A204.1 (cell line): ENCODE measurements around the gene THRB.
"Not testable (repeated sequence)": the region's sequence is repeated elsewhere in the genome, so short reads cannot be mapped to it uniquely, and the experiment has no call there.

Source experiments
- FAIRE-seq: peaks from 2 replicates; lab custom pipeline; 2012; peaks lifted over from hg19 to GRCh38; lab: Jason Lieb, UNC

THRB gene

DNA sequence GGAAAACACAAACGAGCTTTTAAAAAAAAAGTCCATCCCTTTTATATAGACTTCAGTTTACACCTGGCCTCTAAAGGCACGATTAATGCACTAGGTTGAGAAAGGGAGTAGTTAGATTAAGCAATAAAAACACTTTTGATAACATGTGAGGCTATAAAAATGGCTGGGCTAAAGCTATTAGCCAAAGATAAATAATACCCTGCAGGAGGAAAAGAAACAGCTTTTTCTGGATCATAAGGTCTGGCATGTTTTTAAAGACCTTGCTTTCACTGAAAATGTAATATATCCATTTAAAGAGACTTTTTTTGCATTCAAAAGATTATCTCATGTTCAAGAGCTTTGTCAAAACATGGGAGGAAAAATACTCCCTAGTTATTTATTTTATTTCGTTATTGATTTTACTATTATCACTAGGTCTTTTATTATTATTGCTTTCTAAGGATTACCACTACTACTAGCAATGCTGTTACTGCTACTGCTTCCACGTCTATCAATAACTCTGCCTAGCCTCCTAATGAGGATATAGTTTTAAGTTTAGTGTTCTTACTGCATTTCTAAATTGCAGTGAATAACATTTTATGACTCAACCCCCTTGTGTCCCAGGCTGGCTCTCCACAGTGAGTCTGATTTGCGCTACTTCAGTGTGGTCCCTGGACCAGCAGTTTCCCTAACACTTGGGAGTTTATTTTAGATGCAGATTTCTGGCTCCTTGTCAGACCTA is 93.4 kb downstream of the THRB start:
- FAIRE-seq, result no peak

DNA sequence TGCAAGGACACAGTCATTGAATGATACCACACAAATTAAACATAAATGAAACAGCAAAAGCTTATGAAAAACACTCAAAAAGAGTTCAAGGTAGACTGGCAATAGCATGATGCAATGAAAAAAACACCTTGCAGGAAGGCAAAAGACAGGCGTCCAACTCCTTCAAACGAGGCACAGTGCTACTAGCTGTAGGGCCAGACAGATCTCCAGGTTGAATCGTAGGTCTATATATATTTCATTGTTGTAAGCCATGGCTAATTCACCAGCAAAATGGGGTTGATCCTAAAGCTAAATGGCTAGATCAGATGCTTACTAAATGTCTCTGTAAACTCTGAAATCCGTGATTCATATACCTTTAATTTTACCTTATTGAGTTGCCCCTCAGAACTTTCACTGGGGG is 94.2 kb downstream of the THRB start:
- no peak for FAIRE-seq

DNA sequence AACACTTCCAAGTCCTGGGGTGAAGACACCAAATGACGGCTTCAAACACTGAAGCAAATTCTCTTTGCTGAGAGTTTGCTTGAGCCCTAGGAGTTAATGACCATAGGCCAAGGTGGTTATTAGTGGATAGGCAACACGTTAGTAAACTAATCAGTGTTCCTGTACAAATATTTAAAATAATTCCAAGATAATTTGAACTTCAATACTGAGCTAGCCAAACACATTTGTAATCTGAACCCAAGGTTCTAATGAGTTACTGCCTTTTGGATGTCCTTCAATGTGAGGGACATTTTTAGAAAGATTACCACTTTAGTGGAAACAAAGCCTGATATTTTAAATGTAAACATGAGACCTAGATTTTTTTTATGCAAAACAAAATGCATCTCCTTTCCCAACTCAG is 94.6 kb downstream of the THRB start:
- FAIRE-seq, result no peak

DNA sequence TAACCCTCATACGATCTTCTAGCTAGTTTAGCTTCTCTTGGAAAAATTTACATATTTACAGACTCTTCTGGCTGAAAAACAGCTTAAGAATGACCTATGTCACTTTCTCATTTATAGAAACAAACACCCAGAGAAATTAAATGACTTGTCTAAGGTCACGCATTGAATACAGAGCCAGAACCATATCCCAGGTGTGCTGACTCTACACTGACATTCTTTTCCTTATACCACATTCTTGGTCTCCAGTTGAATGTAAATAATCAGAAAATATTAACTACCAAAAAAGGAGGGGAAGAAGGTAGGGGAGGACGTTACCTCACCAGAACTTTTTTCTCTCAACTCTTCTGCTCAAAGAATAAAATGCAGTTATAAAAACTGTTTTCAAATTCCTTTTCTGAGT is 95.0 kb downstream of the THRB start:
- FAIRE-seq, result no peak

DNA sequence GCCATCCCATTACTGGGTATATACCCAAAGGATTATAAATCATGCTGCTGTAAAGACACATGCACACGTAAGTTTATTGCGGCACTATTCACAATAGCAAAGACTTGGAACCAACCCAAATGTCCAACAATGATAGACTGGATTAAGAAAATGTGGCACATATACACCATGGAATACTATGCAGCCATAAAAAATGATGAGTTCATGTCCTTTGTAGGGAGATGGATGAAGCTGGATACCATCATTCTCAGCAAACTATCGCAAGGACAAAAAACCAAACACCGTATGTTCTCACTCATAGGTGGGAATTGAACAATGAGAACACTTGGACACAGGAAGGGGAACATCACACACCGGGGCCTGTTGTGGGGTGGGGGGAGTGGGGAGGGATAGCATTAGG is 95.9 kb downstream of the THRB start:
- FAIRE-seq, result not testable (repeated sequence)

DNA sequence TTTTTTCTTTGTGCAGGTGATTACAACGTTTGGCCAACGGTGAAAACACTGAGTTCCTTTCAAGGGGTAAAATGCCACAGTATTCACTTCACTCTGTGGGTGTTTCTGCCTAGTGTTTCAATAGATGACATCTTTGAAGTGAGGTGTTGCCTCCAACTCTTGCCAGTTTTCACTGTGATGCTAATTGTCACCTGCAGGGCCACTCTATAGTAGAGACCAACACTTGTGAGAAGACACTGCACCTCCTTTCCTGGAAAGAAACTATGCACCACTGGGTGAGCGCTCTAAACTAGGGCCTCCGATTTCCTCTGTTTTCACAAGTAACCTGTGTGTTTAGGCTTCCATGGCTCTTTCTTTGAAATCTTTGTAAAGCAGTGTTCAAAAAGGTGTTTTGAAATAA is 98.3 kb downstream of the THRB start:
- FAIRE-seq, result no peak

DNA sequence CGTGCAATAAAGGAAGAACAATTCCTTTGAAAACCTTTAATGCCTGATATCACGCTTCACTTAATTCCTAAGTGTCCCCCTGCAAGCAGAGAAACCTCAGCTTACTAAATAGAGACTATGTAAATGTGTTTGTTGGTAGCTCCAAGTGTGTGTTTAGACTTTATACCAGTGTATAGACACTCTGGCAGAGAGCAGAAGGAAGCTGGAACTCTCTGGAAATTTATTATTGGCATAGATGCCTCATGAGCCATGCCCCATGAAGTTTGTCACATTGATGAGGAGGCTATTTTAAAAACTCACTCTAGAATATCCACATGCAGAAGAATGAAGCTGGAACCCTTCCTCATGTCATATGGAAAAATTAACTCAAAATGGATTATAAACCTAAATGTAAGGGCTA is 99.9 kb downstream of the THRB start:
- FAIRE-seq, result no peak

DNA sequence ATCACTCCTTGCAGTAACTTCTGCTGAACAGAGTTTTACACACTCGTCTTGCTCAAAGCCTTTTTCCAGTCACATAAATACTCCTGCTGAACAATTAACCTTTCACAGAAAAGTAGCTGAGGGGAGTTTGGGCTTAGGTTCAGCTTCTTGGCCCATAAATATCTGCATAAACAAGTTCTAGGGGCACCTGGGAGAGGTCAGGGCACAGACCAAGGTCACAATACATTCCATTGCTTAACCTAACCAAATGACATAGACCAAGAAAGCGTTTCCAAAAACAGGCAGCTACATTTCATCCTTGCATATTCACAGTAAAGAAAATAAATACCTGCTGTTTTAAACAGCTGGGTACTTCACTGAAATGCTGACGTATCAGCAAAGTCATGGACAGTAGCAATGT is 101.3 kb downstream of the THRB start:
- FAIRE-seq, result no peak

DNA sequence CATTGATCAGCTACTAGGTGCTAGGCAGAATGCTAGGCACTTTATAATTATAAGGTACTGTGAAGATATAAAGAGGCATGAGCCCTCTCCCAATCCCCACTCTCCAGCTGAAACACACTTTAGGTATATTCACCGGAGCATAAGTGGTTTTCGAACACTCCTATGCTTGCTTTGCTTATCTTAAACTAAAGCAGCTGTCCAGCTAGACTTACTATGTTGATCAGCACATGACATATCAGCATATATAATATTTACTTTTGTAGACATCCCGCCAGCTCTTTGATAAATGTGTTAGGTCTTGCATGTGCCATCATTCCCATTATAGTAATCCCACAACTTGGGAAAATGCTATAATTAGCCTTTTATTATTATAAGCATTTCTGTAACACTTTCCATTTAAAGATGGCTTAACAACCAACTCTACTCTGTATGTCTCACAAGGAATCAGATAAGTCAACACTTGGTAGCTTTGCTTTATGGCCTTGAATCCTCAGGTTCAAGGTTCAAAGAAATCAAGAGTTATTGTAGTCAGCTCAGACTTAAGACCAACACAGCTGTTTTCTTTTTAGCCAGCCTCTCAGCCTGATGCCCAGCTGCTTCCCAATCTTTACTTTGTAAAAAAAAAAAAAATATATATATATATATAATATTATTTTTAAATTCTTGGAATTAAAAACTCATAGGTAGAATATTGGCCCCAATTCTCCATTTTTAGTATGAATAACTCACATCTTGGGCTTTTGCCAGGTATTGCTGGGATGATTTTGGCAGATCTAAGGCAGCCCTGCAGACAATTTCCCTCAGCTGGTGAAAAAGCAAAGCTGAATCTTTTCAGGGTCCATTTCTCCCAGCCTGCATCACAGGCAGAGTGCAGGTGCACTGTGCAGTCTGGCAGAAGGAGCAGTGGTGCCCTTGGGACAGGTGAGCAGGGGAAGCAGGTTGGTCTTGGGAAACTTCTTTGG is 104.2 kb downstream of the THRB start:
- FAIRE-seq, result no peak

DNA sequence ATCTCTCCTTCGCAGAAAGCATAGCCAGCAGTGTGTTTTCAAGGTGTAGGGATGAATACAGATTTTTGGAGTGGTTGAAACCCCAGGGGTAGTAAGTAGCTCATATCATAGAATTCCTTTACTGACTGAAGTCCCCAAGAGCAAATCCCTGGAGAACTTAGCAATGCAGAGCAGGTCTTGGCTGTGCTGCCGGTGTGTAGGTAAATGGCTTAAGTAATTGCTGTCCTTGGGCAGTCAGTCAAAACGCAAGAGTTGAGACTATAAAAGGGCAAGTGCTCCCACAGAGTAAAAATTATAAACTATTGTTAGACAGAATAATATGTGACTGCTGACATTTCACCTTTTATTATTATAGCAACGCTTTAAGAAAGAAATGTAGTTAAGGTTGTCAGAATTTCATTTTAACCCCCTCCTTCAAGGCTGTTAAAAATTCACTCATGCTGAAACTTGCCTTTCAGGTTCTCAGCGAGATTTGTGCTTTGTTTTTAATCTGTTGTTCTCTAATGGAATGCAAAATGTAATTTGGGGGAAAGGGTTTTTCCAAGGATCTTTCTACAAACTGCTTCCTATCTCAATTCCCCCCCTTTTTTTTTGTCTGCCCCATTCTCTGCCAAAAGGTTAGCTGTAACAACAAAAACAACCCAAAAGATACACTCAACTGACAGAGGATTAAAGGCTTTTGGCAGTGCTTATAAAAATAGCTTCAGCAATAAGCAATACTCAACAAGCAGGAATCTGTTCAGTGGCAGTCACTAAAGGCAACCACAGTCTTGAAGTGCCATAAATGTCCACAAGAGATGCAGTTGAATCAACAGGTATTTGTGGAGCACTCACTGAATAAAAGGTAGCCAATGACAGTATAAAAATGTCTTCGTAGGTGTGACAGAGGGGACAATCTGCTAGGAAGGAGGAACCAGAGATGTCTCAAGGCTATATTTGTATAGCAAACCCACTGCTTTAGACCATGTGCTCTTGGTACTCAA is 105.3 kb downstream of the THRB start:
- FAIRE-seq, result no peak

DNA sequence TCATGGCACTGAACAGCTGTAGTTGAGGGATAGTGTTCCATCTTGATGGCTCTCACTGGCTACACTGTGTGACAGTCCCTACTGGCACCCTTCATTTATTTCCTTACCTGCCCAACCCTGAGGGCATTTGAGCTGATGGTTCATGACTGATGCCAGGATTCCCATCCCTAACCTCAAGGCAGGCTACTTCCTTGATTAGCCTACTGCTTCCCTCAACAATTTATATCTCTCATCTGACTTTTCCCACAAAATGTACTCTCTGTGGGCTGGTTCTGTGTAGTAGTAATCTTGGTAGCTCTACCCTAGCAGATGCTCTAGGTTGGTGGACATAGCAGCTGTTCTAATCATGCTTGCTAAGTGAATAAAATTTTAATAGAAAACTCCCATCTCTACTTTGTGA is 106.0 kb downstream of the THRB start:
- no peak for FAIRE-seq

DNA sequence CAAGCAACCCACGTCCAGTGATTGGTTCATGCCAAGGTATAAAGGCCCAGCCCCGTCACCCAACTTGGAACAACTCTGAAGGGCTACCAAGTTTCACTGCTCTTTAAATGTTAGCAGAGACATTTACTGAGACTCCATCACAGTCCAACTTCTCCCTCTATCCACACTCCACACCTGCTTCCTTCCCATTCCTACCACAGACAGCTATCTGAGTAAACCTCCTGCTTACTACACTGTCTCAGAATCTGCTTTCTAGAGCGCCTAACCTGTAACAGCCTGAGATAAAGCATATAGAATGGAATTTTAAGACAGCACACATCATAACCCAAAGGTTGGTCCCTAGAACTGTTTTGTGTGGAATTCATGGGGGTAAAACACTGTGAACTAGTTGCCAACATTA is 106.5 kb downstream of the THRB start:
- no peak for FAIRE-seq

DNA sequence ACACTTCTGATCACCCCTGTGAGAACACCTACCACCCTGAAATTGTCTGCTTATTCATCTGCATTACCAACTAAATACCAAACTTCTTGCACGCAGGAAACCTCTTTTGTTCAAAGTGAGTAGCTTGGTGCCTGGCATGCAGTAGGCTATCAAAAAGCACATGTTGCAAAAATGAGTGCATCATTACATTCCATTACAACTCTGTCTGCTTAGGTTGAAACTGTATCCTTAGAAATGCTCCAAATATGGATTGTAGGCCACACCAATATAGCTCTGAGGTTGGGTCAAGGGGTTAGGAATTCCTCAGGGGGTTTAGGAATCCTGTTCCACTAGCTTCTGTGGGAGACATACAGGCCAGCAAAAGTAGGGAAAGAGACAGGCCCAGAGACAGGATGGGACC is 107.2 kb downstream of the THRB start:
- FAIRE-seq, result no peak

DNA sequence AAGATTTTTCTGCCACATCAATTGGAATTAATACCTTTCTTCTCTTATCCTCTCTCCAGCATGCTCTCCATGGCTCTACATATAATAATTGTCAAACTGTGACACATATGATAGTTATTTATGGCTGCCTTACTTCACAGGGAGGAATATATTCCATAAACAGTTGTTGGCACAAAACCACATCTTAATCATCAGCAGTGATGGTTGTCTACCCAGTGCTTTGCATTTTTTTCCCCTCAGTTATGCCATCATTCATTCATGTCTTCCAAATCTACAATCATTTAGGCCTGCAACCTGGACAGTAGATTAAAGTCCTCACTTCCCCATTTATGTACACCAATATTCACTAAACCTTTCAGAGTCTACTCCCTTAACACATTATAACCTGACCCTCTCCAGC is 107.7 kb downstream of the THRB start:
- FAIRE-seq, result no peak

DNA sequence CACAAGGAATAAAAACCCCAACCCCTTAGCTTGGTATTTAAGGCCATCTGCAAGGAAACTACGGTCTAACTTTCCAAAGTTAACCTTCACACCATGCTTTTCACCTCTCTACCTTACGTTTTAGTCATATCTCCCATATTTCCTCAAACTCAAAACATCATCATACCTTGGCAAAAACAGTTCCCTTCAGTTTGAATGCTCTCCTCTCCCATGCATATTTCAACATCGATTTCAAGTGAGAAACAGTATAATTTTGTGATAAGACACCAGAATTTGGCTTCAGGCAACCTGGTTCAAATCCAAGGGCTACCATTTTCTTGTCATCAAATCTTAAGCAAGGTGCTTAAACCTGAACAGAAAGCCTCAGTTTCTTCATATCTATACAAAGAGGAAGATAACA is 108.2 kb downstream of the THRB start:
- FAIRE-seq, result no peak

DNA sequence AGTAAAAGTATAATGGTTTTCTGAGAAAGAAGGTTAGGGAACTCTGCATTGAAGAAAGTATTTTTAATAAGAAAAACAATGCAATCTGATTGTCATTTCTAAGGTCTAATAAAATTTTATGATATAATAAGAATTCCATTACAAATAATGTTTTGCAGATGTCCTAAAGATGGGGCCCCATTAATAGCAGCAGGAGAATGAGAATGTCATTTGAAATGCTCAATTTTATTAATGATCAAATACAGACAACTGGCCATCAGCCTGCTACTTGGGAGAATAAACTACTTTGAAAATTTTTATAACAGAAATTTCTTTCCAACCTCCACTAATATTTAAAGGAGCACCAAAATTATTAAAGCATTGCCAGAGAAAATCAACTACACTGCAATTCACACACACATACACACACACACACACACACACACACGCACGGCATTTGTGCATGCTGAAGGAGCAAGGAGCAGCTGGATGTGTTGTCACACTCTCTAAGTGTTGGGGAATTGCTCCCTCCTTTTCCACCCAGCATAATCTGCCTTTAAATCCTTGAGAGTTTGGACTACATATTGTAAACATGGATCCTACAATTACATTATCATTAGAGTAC is 109.5 kb downstream of the THRB start:
- no peak for FAIRE-seq

DNA sequence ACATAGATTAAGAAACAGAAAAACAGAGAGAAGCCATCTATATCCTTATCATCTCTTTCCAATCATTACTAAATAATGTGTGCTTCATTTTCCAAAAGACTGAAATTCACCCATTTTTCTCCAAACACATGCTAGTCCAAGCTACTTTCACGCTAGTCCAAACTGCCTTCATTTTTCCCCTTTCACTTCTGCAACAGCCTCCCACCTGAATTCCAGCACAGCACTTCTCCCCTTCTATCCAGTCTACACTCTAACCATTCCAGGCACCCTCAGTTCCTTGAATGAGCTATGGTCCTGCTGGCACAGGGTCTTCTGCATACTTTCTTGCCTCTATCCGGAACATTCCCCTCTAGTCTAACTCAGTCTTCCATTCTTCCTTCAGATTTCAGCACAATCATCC is 112.0 kb downstream of the THRB start:
- FAIRE-seq, result no peak

DNA sequence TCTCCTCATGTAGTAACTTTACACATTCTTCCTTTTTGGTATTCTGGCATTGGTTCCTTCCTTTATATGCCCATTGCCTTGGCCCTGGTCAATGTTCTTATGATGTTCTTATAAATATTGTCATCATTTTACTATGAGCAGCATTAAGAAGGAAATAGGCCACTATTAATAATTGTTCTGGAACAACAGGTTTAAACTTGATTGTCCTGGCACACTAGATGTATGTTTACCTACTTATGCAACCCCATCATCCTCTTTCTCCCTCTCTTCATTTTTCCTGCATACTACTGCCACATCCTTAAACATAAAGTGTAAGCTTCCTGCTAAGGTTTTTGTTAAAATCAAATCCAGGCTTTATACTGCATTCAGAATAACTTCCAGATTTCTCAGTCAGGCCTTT is 114.7 kb downstream of the THRB start:
- no peak for FAIRE-seq

DNA sequence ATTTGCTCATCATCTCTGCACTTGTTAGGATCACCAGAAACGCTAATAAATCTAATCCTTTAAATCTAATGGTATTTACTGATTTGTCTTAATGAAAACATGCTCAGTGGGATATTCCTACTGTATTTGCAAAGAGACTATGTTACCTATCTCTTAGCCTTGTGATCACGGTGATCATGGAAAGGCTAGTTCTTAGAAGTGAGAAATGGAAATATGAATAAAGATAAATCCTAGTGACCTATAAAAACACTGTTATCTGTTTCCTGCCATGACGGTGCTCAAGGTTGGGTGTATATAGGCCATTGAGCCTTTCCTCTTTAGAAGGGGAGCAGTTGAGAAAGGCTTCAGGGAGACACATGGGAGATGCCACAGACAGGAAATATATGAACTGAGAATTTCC is 116.3 kb downstream of the THRB start:
- FAIRE-seq, result no peak

DNA sequence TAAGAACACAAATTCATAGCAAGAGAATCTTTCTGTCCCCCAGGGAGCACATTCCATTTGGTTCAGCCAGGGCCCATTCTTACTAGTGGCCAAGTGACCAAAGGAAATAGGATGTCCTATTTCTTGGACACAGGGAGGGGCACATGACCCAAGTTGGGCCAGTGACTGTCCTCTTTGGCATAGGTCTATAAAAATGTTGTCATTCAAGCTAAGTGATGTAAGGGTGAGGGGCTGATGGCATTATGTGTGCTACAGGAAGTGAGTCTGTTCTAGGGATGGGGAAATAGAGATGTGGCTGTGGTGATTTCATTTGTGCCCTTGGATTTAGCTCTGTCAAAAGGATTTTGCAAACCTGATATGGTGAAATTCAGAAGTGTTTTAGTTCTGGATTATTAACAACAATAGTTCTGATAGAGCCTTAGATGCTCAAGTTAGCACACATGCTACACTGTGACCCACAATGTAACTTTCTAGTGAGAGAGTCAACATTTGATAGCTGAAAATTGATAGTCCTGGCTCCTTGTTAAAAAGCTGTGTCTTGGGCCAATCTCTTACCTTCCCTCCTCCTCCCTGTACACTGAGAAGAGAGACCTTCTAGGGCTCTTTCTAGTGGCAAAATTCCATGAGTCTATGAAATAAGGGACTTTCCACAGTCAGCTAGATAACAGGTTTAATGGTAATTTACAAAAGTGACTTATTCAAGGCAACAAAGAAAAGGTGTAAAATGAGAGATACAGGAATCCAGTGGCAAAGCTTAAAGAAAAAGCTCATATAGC is 117.2 kb downstream of the THRB start:
- no peak for FAIRE-seq

DNA sequence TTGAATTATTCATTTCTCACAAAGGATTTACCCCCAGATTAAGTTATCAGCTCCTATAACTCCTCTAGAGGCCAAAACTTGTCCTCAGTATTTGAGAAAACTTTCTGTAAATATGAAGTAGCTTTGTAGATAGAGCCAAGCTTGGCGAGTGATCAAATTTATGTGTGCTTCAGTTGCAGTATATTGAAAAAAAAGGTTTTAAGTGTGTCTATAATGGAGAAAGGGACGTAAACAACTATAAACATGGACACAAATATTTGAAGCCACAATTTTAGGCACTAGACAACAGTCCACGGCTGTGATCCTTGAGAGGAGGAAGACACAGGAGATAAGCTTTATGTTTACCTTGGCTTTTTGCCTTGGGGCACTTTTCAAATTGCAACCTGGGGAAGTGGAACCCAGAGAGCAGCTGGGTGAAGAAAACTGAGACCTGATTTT is 118.7 kb downstream of the THRB start:
- no peak for FAIRE-seq
